CD14-positive monocyte (primary cell): ENCODE measurements around the gene ADK. TPM values are rescaled to one million over a fixed set of nuclear protein-coding genes. Genes with fewer than 3 reads are reported as not detected.

ENCODE experiments used
- DNase-seq, 3 donors: peaks; one replicate each; pipeline ENCODE4 v3.0.0-alpha.2; 2011 to 2022
- H2AFZ ChIP-seq: 2 replicates; pipeline ENCODE4 v1.6.0; 2012; ENCODE audit warnings: mild to moderate bottlenecking, low read depth, low read length, inconsistent platforms; ENCODE audit not compliant: insufficient read depth, poor library complexity, severe bottlenecking
- H3K27ac ChIP-seq, 2 donors: 1 replicate in 1 of 2; 2 replicates in 1 of 2; pipeline ENCODE4 v1.5.1; 2012 to 2013; ENCODE audit warnings: low read length in 2 of 2, control low read depth in 1 of 2, inconsistent platforms in 1 of 2, low read depth in 1 of 2, mild to moderate bottlenecking in 1 of 2
- H3K27me3 ChIP-seq, 2 donors: one replicate each; pipeline versions ENCODE4 v1.6.0 to v1.6.1; 2011 to 2013; ENCODE audit warnings: low read length in 2 of 2; ENCODE audit not compliant: control insufficient read depth in 2 of 2, insufficient read depth in 2 of 2
- H3K36me3 ChIP-seq, 2 donors: replicated peaks in 1 of 2; 1 replicate in 1 of 2; 2 replicates in 1 of 2; pipeline versions ENCODE4 v1.5.1 to v1.6.1; 2012 to 2013; ENCODE audit warnings: low read length in 2 of 2, control low read depth in 1 of 2, inconsistent platforms in 1 of 2, mild to moderate bottlenecking in 1 of 2; ENCODE audit not compliant: insufficient read depth in 2 of 2, control insufficient read depth in 1 of 2
- H3K4me1 ChIP-seq, 2 donors: 1 replicate in 1 of 2; 2 replicates in 1 of 2; pipeline versions ENCODE4 v1.5.1 to v1.6.1; 2012 to 2013; ENCODE audit warnings: low read length in 2 of 2, control low read depth in 1 of 2, inconsistent platforms in 1 of 2, mild to moderate bottlenecking in 1 of 2, moderate library complexity in 1 of 2; ENCODE audit not compliant: insufficient read depth in 2 of 2, control insufficient read depth in 1 of 2
- H3K4me2 ChIP-seq: replicated peaks from 2 replicates; pipeline ENCODE3; 2012; ENCODE audit warnings: low read length, moderate library complexity, mild to moderate bottlenecking; ENCODE audit not compliant: poor library complexity, severe bottlenecking; ENCODE audit errors: extremely low read depth
- H3K4me3 ChIP-seq, 3 experiments: fragments of 200-600 bp in 1 of 3; sonication (generic) in 1 of 3; replicated peaks in 1 of 3; 1 replicate in 2 of 3; 2 replicates in 1 of 3; pipeline ENCODE4 v1.5.1; 2011 to 2013; ENCODE audit warnings: low read length in 3 of 3, mild to moderate bottlenecking in 3 of 3, control low read depth in 2 of 3, low read depth in 2 of 3, inconsistent platforms in 1 of 3, moderate library complexity in 1 of 3
- H3K79me2 ChIP-seq: 2 replicates; pipeline ENCODE4 v1.6.0; 2012; ENCODE audit warnings: mild to moderate bottlenecking, control low read depth, inconsistent platforms, low read length, moderate library complexity; ENCODE audit not compliant: insufficient read depth
- H3K9ac ChIP-seq: 2 replicates; pipeline ENCODE4 v1.6.0; 2017; ENCODE audit warnings: low read length, mild to moderate bottlenecking; ENCODE audit not compliant: insufficient read depth, poor library complexity, severe bottlenecking
- H3K9me3 ChIP-seq, 2 donors: replicated peaks in 1 of 2; 1 replicate in 1 of 2; 2 replicates in 1 of 2; pipeline versions ENCODE4 v1.5.1 to v1.6.1; 2012 to 2013; ENCODE audit warnings: low read length in 2 of 2, control low read depth in 1 of 2; ENCODE audit not compliant: control insufficient read depth in 1 of 2, insufficient read depth in 1 of 2
- H4K20me1 ChIP-seq: 2 replicates; pipeline ENCODE4 v1.6.0; 2012; ENCODE audit warnings: mild to moderate bottlenecking, low read length, control low read depth, moderate library complexity; ENCODE audit not compliant: insufficient read depth
- H3K27ac Mint-ChIP-seq, 7 donors: one replicate each; pipeline ENCODE4 v1.8.0; 2020; ENCODE audit warnings: mild to moderate bottlenecking in 7 of 7, mixed read lengths in 7 of 7, moderate library complexity in 6 of 7, inconsistent platforms in 2 of 7
- H3K27me3 Mint-ChIP-seq, 3 donors: one replicate each; pipeline ENCODE4 v1.8.0; 2021 to 2022; ENCODE audit warnings: low read depth in 3 of 3, mild to moderate bottlenecking in 3 of 3, mixed read lengths in 3 of 3, moderate library complexity in 3 of 3, inconsistent platforms in 1 of 3
- H3K36me3 Mint-ChIP-seq, 2 donors: one replicate each; pipeline ENCODE4 v1.8.0; 2020; ENCODE audit warnings: mixed read lengths in 2 of 2, inconsistent platforms in 1 of 2, mild to moderate bottlenecking in 1 of 2
- H3K4me1 Mint-ChIP-seq: one replicate; pipeline ENCODE4 v1.8.0; 2020; ENCODE audit warnings: mild to moderate bottlenecking, mixed read lengths
- H3K4me3 Mint-ChIP-seq, 2 donors: one replicate each; pipeline ENCODE4 v1.8.0; 2020; ENCODE audit warnings: mild to moderate bottlenecking in 2 of 2, mixed read lengths in 2 of 2, moderate library complexity in 1 of 2
- H3K9me3 Mint-ChIP-seq, 7 donors: one replicate each; pipeline ENCODE4 v1.8.0; 2020 to 2022; ENCODE audit warnings: mixed read lengths in 7 of 7, mild to moderate bottlenecking in 6 of 7, moderate library complexity in 6 of 7, inconsistent platforms in 2 of 7
- CTCF ChIP-seq: fragments of 200-600 bp; IDR thresholded peaks from one replicate; pipeline ENCODE4 v1.8.0; 2022; ENCODE audit warnings: antibody characterized with exemption, mild to moderate bottlenecking
- WGBS: methylation state at CpG from one replicate; pipeline ENCODE4 v1.1.5; 2013; ENCODE audit warnings: missing lambda C conversion rate; ENCODE audit not compliant: insufficient coverage; 5-methylcytosine and 5-hydroxymethylcytosine counted together
- intact Hi-C, 2 donors: fragments of 100-400 bp; cut with micrococcal nuclease; formaldehyde crosslinking; loops; one replicate each; pipeline versions ENCODE4 v1.15.0 to v1.15.1; 2023
- polyA plus RNA-seq, 3 donors: library from polyadenylated mRNA; depleted of rRNA in 1 of 3; unstranded in 2 of 3; stranded (reverse) in 1 of 3; fragments of 300-500 nt in 2 of 3; fragments of >200 nt in 1 of 3; fragmentation: Illumina TruSeq in 2 of 3; gene quantifications; 1 replicate in 2 of 3; 2 replicates in 1 of 3; pipeline ENCODE4 v1.2.3, GENCODE V29; 2012 to 2021

Gene ADK
- polyA plus RNA-seq, 3 donors, result 6.4 to 38.2 (median 35.7) TPM

- peaks cover 0 to 3% (median 0%) of the 10 kb centered on the region in 3 donors for H3K27me3 Mint-ChIP-seq
- WGBS, result no CpG with 5 or more reads among the region's 5 CpGs
- Histone ChIP-seq H3K36me3 (peaks cover 0 to 5% of the 10 kb centered on the region in 2 donors), H3K79me2 (no peaks in the 10 kb centered on the region), H3K27me3 (no peaks in the 10 kb centered on the region), H3K9me3 (no peaks in the 10 kb centered on the region), H3K4me2 (no peak overlapping the region), H2AFZ (no peak overlapping the region), H3K9ac (no peak overlapping the region), H3K4me1 (no peaks in the 10 kb centered on the region), H3K27ac (no peak overlapping the region), H3K4me3 (no peak overlapping the region), H4K20me1 (no peaks in the 10 kb centered on the region)
- H3K27ac Mint-ChIP-seq, result no peak overlapping the region
- H3K4me3 Mint-ChIP-seq, result no peak overlapping the region
- intact Hi-C loops, result no loop called here
- no peak for DNase-seq
- H3K9me3 Mint-ChIP-seq, result peaks cover 0 to 6% (median 2%) of the 10 kb centered on the region in 7 donors
- no peak for TF ChIP-seq CTCF
- H3K4me1 Mint-ChIP-seq, result no peaks in the 10 kb centered on the region
- H3K36me3 Mint-ChIP-seq, result peaks cover 20% of the 10 kb centered on the region in 2 donors
Measured at GRCh38 chr10:74598891-74599566, 448.0 kb downstream of the ADK start.

- peaks cover 24 to 27% of the 10 kb centered on the region in 2 donors for H3K36me3 Mint-ChIP-seq
- no peaks in the 10 kb centered on the region for H3K4me1 Mint-ChIP-seq
- no peaks in the 10 kb centered on the region for H4K20me1 ChIP-seq
- H3K27me3 Mint-ChIP-seq, result peaks cover 0 to 3% (median 0%) of the 10 kb centered on the region in 3 donors
- H3K27ac ChIP-seq, result no peak overlapping the region
- TF ChIP-seq CTCF, result no peak
- H3K79me2 ChIP-seq, result no peaks in the 10 kb centered on the region
- intact Hi-C loops, result no loop called here
- H3K4me2 ChIP-seq, result no peak overlapping the region
- H3K4me3 Mint-ChIP-seq, result no peak overlapping the region
- no peak overlapping the region for H3K4me3 ChIP-seq
- DNase-seq, result no peak
- no peaks in the 10 kb centered on the region for H3K27me3 ChIP-seq
- no peaks in the 10 kb centered on the region for H3K4me1 ChIP-seq
- peaks cover 0 to 5% of the 10 kb centered on the region in 2 donors for H3K36me3 ChIP-seq
- no peak overlapping the region for H2AFZ ChIP-seq
- H3K9me3 ChIP-seq, result no peaks in the 10 kb centered on the region
- H3K9ac ChIP-seq, result no peak overlapping the region
- no peak overlapping the region for H3K27ac Mint-ChIP-seq
- H3K9me3 Mint-ChIP-seq, result peaks cover 0 to 12% (median 3%) of the 10 kb centered on the region in 7 donors
Measured at GRCh38 chr10:74599672-74600071, 448.7 kb downstream of the ADK start.
